Ectodermal cell (in vitro differentiated cells): Measurements from ENCODE around the gene GPS1.
A peak's percentile ranks its signal among the peaks of the same experiment; 100 is the strongest.

Experiments
- H3K27ac ChIP-seq: 2 replicates; pipeline ENCODE4 v1.7.0; 2013; ENCODE audit warnings: mild to moderate bottlenecking, low read depth, low read length; ENCODE audit not compliant: insufficient read depth, poor library complexity, severe bottlenecking
- H3K27me3 ChIP-seq: 2 replicates; pipeline ENCODE4 v1.7.0; 2013; ENCODE audit warnings: mild to moderate bottlenecking, low read length; ENCODE audit not compliant: insufficient read depth, control insufficient read depth, poor library complexity, severe bottlenecking
- H3K36me3 ChIP-seq: one replicate; pipeline ENCODE4 v1.7.0; 2013; ENCODE audit warnings: low read length; ENCODE audit not compliant: control insufficient read depth, insufficient read depth
- H3K4me1 ChIP-seq: one replicate; pipeline ENCODE4 v1.7.0; 2013; ENCODE audit warnings: low read length; ENCODE audit not compliant: control insufficient read depth, insufficient read depth
- H3K4me3 ChIP-seq: 2 replicates; pipeline ENCODE4 v1.7.0; 2013; ENCODE audit warnings: low read depth, low read length, control low read depth; ENCODE audit not compliant: insufficient read depth
- H3K9me3 ChIP-seq: 2 replicates; pipeline ENCODE4 v1.7.0; 2013; ENCODE audit warnings: mild to moderate bottlenecking, low read length, moderate library complexity; ENCODE audit not compliant: control insufficient read depth
- WGBS, 2 experiments: methylation state at CpG; one replicate each; pipeline ENCODE4 v1.1.7; 2013; ENCODE audit warnings: missing lambda C conversion rate in 2 of 2; 5-methylcytosine and 5-hydroxymethylcytosine counted together

Gene GPS1

GRCh38 chr17:82100502-82101298 is 49.0 kb downstream of the GPS1 start:
- H3K27ac ChIP-seq, result no peak overlapping the region
- WGBS, 2 experiments, result 93% methylated on average over 35 of the region's 35 CpGs

GRCh38 chr17:82101301-82101715 is 49.6 kb downstream of the GPS1 start:
- no peaks in the 10 kb centered on the region for H3K36me3 ChIP-seq
- WGBS, 2 experiments, result 88 to 93% methylated on average over 10 of the region's 10 CpGs
- H3K27ac ChIP-seq, result no peak overlapping the region
- no peaks in the 10 kb centered on the region for H3K9me3 ChIP-seq
- no peak overlapping the region for H3K4me3 ChIP-seq
- H3K4me1 ChIP-seq, result peaks cover 62% of the 10 kb centered on the region
- no peaks in the 10 kb centered on the region for H3K27me3 ChIP-seq

More at GRCh38 chr17:82100502-82101298, 49.0 kb downstream of the GPS1 start:
- no peaks in the 10 kb centered on the region for H3K9me3 ChIP-seq
- H3K4me1 ChIP-seq, result peaks cover 62% of the 10 kb centered on the region
- H3K36me3 ChIP-seq, result peaks cover 4% of the 10 kb centered on the region
- no peak overlapping the region for H3K4me3 ChIP-seq
- H3K27me3 ChIP-seq, result no peaks in the 10 kb centered on the region

DNA sequence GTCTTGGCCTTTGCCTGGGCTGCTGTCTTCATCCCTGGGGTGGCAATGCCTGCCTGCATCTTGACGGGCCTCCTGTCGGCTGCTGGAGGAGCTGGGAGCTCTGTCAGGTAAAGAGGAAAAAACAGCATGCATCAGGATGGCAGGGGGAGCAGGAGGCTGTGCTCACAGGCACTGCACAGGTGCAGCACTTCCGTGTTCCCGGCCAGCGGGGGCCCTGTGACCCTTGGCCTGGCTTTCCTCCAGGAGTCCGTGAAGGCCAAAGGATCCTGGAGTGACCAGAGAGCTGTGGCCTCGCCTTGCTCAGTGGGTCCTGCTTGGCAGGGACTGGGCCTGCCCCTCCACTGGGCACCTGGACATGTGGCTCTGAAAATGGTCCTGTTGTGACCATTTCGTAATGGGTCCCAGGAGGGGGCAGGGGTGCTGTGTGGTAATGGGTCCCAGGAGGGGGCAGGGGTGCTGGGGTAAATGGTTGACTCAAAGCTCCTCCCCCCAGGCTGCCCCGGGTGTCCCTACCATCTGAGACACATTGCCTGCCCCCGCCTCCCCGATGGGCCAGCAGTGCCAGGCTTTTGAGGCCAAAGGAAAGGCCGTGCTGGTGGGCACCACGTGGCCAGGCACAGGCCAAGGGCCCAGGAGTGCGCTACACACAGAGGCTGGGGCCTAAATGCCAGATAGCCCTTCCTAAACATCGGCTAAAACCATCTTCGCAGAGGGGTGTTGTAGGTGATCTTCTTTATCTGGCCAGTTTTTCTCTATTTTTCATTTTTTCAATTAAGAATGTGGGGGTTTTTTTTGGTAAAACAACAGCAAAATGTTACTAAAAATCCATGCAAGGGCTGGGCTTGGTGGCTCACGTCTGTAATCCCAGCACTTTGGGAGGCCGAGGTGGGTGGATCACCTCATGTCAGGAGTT is 50.3 kb downstream of the GPS1 start:
- H3K27ac ChIP-seq, result no peak overlapping the region
- no peaks in the 10 kb centered on the region for H3K27me3 ChIP-seq
- H3K4me1 ChIP-seq, result peaks cover 64% of the 10 kb centered on the region
- H3K36me3 ChIP-seq, result no peaks in the 10 kb centered on the region
- H3K9me3 ChIP-seq, result no peaks in the 10 kb centered on the region
- WGBS, 2 experiments, result 85 to 87% methylated on average over 18 of the region's 18 CpGs
- no peak overlapping the region for H3K4me3 ChIP-seq

DNA sequence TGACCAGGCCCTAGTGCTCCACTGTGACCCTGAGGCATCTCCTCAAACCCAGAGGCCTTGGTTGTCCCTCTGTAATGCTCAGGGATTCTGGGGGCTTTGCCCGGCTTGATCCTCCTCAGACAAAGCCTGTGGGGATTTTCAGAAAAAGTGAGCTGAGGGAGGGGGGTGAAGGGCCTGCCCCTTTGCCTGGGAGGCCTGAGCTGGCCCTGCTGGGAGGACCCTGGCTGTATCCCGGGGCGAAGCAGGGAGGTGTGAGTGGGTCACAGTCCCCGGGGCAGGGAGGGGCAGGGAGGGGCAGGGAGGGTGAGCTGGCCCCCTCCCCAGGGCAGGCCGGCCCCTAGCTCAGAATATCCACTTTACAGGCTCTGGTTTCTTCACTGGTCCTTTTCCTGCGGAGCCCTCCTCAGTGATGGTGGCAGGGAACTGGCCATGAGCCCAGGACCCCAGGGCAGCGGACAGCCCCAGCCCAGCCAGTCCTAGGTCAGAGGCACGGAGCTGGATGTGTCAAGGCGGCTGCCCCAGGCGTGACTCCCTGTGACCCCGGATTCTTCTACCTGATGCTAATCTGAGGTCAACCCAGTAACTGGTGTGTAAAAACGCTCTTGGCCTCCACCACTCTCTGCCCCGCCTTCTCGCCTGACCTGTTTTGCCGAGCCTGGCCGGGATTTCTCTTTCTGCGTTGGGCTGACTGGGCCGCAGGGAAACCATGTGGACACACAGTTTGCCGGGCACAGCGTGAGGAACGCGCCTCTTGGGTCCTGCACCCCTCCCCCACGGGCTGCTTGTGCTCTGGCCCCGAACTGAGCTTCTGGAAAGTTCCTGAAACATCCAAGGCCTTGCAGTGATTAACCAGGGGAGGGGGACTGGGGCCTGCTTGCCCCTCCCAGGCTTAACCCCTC is 52.1 kb downstream of the GPS1 start:
- Histone ChIP-seq H3K4me3 (no peak overlapping the region), H3K4me1 (peaks cover 67% of the 10 kb centered on the region), H3K9me3 (no peaks in the 10 kb centered on the region), H3K27me3 (no peaks in the 10 kb centered on the region), H3K27ac (peak overlapping the region; percentile 96), H3K36me3 (no peaks in the 10 kb centered on the region)
- WGBS, 2 experiments, result 33 to 36% methylated on average over 24 of the region's 24 CpGs

DNA sequence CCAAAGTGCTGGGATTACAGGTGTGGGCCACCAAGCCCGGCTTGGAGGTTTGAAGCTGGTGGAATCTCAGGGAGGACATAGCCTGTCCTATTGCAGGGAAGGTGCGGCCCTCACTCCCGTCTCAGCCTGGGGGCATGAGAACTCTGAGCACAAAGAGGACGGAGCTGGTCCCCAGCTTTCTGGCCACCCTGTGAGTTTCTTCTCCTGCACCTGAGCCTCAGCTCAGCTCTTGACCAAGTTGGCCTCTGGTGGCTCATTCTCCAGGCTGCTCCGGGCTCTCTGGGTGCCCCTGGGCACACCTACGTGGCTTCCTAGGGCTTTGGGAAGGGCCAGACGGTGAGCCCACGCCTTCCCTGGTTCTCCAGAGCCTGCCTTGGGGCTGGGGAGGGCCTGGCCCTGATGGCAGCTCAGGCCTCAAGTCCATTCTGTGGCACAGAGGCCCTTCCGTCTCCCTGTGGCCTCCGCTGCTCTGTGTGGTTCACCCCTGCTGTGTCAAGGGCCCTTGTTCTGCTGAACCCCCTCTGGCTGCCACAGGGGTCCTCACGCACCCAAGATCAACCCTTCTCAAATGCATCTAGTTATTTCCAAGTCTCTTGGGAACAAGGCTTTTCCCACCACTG is 53.2 kb downstream of the GPS1 start:
- Histone ChIP-seq H3K4me3 (no peak overlapping the region), H3K27me3 (no peaks in the 10 kb centered on the region), H3K36me3 (no peaks in the 10 kb centered on the region), H3K27ac (no peak overlapping the region), H3K4me1 (peaks cover 59% of the 10 kb centered on the region), H3K9me3 (no peaks in the 10 kb centered on the region)
- 92 to 93% methylated on average over 11 of the region's 11 CpGs for WGBS, 2 experiments

DNA sequence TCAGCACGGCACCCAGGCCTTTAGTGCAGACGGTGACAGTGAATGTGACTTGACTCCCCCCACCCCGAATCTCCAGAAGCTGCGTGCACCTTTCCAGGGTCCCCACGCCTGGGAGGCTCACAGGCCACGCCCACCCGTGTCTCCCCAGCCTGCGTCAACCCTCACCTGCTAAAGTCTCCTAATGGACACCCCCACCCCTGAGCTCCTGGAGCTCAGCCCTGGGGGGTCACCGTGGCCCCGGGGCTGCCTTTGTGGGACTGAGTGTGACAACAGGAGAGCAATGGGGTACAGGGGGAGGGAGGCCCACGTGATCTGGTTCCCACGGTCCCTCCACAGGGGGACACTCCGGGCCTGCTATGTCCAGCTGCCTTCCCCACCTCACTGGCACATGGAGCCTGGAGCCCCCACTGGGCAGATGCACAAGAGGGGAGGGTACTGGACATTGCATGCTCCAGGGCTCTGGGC is 53.8 kb downstream of the GPS1 start:
- Histone ChIP-seq H3K36me3 (no peaks in the 10 kb centered on the region), H3K27me3 (no peaks in the 10 kb centered on the region), H3K9me3 (no peaks in the 10 kb centered on the region), H3K4me1 (peaks cover 57% of the 10 kb centered on the region), H3K27ac (no peak overlapping the region), H3K4me3 (no peak overlapping the region)
- 89 to 94% methylated on average over 13 of the region's 13 CpGs for WGBS, 2 experiments

DNA sequence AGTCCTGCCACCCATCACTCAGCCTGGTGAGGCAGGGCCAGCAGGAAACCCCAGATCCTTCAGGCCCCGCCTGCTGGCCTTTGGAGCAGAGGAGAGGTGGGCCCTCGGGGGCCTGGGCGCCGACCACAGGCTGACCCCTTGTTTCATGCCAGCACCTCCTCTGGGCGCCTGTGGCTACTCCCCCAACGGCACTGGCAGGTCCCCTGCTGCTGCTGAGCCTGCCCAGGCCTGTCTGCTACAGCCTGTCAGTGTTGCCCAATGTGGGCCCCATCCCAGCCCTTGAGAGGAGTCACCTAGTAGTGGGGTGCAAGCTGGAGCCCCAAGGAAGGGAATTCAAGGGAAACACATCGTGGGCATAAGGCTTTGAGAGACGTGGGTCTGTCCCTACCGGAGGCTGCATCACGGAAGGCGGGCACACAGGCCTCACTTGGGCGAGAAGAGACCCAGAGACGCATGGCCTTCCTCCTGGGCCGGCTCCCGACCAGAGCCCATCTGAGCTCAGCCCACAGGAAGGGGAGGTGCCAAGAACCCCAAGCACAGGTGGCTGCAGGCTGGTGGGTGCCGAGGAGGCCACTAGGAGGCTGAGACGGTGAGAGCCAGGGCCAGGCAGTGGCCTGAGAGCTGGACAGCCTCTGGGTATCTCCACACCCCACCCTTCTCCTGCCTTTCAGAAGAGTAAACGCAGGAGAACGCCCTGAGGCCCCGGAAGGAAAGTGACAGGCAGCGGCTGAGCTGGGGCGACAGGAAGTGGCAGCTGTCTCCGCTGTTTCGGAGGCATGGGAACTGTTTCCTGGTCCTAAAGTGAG is 54.4 kb downstream of the GPS1 start:
- Histone ChIP-seq H3K27ac (no peak overlapping the region), H3K4me1 (peaks cover 51% of the 10 kb centered on the region), H3K36me3 (no peaks in the 10 kb centered on the region), H3K9me3 (no peaks in the 10 kb centered on the region), H3K27me3 (no peaks in the 10 kb centered on the region), H3K4me3 (no peak overlapping the region)
- WGBS, 2 experiments, result 65 to 68% methylated on average over 24 of the region's 24 CpGs

- Histone ChIP-seq H3K4me1 (peaks cover 44% of the 10 kb centered on the region), H3K27me3 (no peaks in the 10 kb centered on the region), H3K27ac (no peak overlapping the region), H3K36me3 (no peaks in the 10 kb centered on the region), H3K4me3 (no peak overlapping the region), H3K9me3 (no peaks in the 10 kb centered on the region)
- WGBS, 2 experiments, result 87% methylated on average over 9 of the region's 9 CpGs
Observed at GRCh38 chr17:82106688-82107305, 55.1 kb downstream of the GPS1 start.
